Epidermal melanocyte (primary cell): ENCODE results near the gene KNDC1.

Experiments
- DNase-seq: peaks from one replicate; pipeline ENCODE4 v3.0.0; 2011; ENCODE audit warnings: low spot score; ENCODE audit not compliant: insufficient read length

The KNDC1 gene

GRCh38 chr10:133160826-133161471, 930 bp downstream of the KNDC1 start:
- no peak for DNase-seq

GRCh38 chr10:133161486-133162109, 1.6 kb downstream of the KNDC1 start:
- no peak for DNase-seq

- no peak for DNase-seq
These were observed 2.3 kb downstream of the KNDC1 start for GRCh38 chr10:133162178-133162909.

GRCh38 chr10:133162910-133163856, 3.2 kb downstream of the KNDC1 start:
- no peak for DNase-seq

GRCh38 chr10:133163889-133164815, 4.1 kb downstream of the KNDC1 start:
- DNase-seq: no peak

- no peak for DNase-seq
These were observed 5.0 kb downstream of the KNDC1 start for GRCh38 chr10:133164816-133165555.

- DNase-seq: no peak
These were observed 5.8 kb downstream of the KNDC1 start for GRCh38 chr10:133165556-133166503.

- no peak for DNase-seq
These were observed 6.4 kb downstream of the KNDC1 start for GRCh38 chr10:133166504-133166827.

- DNase-seq: no peak
These were observed 7.0 kb downstream of the KNDC1 start for GRCh38 chr10:133166828-133167692.

GRCh38 chr10:133167693-133168616, 7.9 kb downstream of the KNDC1 start:
- DNase-seq: no peak

- no peak for DNase-seq
These were observed 8.6 kb downstream of the KNDC1 start for GRCh38 chr10:133168617-133169031.

GRCh38 chr10:133169173-133169947, 9.3 kb downstream of the KNDC1 start:
- DNase-seq: no peak

GRCh38 chr10:133170092-133170491, 10.1 kb downstream of the KNDC1 start:
- no peak for DNase-seq

GRCh38 chr10:133173860-133174640, 14.0 kb downstream of the KNDC1 start:
- no peak for DNase-seq

- no peak for DNase-seq
These were observed 14.8 kb downstream of the KNDC1 start for GRCh38 chr10:133174689-133175263.
